H7 (cell line): ENCODE data around the gene APCDD1. TPM values are rescaled to one million over a fixed set of nuclear protein-coding genes. Genes with fewer than 3 reads are reported as not detected.
"Not testable (repeated sequence)": the region's sequence is repeated elsewhere in the genome, so short reads cannot be mapped to it uniquely, and the experiment has no call there.

Experiments used
- DNase-seq: peaks from one replicate; pipeline ENCODE4 v3.0.0; 2012
- H3K27me3 ChIP-seq: 2 replicates; pipeline ENCODE4 v1.6.0; 2011; ENCODE audit warnings: mild to moderate bottlenecking, low read length; ENCODE audit not compliant: control insufficient read depth, insufficient read depth
- H3K36me3 ChIP-seq: replicated peaks from 2 replicates; pipeline ENCODE4 v1.5.1; 2011; ENCODE audit warnings: low read length; ENCODE audit not compliant: control insufficient read depth, insufficient read depth
- H3K4me3 ChIP-seq: 2 replicates; pipeline ENCODE4 v1.5.1; 2011; ENCODE audit warnings: low read depth, mild to moderate bottlenecking, control low read depth, low read length, moderate library complexity; ENCODE audit not compliant: insufficient read depth
- total RNA-seq: library from RNA; depleted of rRNA; stranded (reverse); fragments of >200 nt; shearing (Covaris generic); gene quantifications from 2 replicates; pipeline ENCODE4 v1.2.3, GENCODE V29; 2014; rRNA removed

APCDD1 gene
- total RNA-seq, 1 experiment from 2014 or later, result 26.8 TPM

DNA sequence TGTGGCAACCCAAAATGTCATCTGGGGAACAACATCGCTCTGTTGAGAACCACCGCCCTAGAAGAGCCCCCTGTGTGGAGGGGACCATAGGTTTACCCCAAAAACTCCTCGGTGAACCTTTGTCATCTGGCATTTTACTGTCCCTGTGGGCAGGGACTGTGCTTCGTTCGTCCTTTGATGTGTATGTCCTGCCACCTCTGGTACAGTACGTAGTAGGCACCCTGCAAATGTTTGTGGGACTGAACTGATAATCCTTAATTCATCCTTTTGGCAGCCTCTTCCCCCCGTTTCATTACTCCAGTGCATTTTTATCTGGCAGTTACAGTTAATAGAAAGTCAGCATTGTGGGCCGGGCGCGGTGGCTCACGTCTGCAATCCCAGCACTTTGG, 72.1 kb downstream of the APCDD1 start:
- no peaks in the 10 kb centered on the region for H3K36me3 ChIP-seq
- DNase-seq, result no peak
- no peaks in the 10 kb centered on the region for H3K27me3 ChIP-seq
- peak overlapping the region; percentile 88 for H3K4me3 ChIP-seq

GRCh38 chr18:10528439-10528838, 74.0 kb downstream of the APCDD1 start:
- no peaks in the 10 kb centered on the region for H3K27me3 ChIP-seq
- DNase-seq, result no peak
- H3K4me3 ChIP-seq, result no peak overlapping the region
- no peaks in the 10 kb centered on the region for H3K36me3 ChIP-seq

DNA sequence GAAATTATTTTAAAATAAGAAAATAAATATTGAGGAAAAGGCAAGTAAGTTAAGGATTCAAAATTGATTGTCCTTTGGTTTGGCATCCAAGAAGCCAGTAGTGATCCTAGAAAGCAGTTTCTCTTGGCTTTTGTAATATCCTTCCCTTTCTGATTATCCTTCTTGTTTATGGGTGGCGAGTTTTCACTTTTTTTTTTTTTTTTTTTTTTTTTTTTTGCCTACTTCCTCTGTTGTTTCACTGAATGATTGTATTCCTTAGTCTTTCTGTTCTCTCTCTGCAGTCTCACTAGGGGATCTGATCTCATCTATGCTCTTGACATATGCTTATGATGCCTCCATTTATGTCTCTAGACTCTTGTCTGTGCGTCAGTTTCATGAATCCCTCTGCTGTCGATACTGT, 75.6 kb downstream of the APCDD1 start:
- no peak for DNase-seq
- no peaks in the 10 kb centered on the region for H3K36me3 ChIP-seq
- no peaks in the 10 kb centered on the region for H3K27me3 ChIP-seq
- H3K4me3 ChIP-seq, result no peak overlapping the region

GRCh38 chr18:10530852-10531251, 76.4 kb downstream of the APCDD1 start:
- DNase-seq, result no peak
- no peak overlapping the region for H3K4me3 ChIP-seq

DNA sequence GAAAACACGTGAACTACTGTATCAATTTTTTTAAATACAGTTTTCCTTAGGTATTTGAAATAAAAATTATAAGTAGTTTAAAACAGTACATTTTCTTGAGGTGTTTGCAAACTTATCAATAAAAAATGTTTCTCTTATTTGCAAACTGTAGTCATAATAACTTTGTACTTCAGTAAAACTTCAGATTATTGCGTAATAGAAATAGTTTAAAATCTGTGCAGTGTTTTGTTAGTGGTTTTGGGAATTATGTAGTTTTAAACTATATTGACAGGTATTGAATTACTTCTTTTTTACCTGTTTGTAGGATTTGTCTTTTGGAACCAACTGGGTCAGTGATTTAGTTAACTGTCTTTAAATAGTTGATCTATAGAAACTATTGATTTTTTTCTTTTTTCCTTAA, 78.7 kb downstream of the APCDD1 start:
- Histone ChIP-seq H3K4me3 (no peak overlapping the region), H3K36me3 (no peaks in the 10 kb centered on the region), H3K27me3 (no peaks in the 10 kb centered on the region)
- no peak for DNase-seq

More at GRCh38 chr18:10530852-10531251, 76.4 kb downstream of the APCDD1 start:
- H3K27me3 ChIP-seq, result no peaks in the 10 kb centered on the region
- H3K36me3 ChIP-seq, result no peaks in the 10 kb centered on the region

- H3K27me3 ChIP-seq, result no peaks in the 10 kb centered on the region
- no peak for DNase-seq
- H3K36me3 ChIP-seq, result peaks cover 3% of the 10 kb centered on the region; the same call in 1 of the 2 replicates
- H3K4me3 ChIP-seq, result no peak overlapping the region
Measured at GRCh38 chr18:10536280-10536679, 81.8 kb downstream of the APCDD1 start.

DNA sequence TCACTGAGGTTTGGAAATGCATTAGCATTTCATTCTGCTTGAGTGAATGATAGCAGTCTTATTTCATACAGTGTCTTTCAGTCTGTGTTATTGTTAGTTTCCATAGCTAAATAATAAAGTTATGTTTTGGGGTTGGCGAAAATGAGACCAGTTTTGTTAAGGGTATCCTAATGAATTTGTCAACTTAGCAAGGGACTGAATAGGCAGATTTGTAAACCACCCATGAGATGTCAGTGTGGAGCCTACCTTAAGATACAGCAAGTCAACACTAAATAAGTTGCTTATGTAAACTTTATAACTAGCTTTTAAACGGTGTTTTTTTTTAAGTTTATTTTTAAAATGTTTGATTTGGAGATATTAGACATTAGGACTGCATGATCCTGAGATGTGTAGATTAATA, 83.3 kb downstream of the APCDD1 start:
- Histone ChIP-seq H3K4me3 (no peak overlapping the region), H3K27me3 (no peaks in the 10 kb centered on the region), H3K36me3 (peaks cover 9% of the 10 kb centered on the region)
- DNase-seq, result no peak

DNA sequence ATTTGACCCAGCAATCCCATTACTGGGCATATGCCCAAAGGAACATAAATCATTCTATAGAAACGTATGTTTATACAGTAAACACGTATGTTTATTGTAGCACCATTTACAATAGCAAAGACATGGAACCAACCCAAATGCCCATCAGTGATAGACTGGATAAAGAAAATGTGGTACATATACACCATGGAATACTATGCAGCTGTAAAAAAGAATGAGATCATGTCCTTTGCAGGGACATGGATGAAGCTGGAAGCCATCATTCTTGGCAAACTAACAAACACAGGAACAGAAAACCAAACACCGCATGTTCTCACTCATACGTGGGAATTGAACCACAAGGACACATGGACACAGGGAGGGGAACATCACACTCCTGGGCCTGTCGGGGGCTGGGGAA, 84.7 kb downstream of the APCDD1 start:
- not testable (repeated sequence) for H3K27me3 ChIP-seq, H3K36me3 ChIP-seq, H3K4me3 ChIP-seq, DNase-seq

Other genes with a start within 250 kb of the APCDD1 start
- gene NAPG, start 71.4 kb downstream of the APCDD1 start, total RNA-seq, result 32.1 and 34.7 TPM in 2 replicates